CD8-positive, alpha-beta memory T cell (primary cell): Measurements from ENCODE around the gene LLCFC1. TPM values are rescaled to one million over a fixed set of nuclear protein-coding genes. Genes with fewer than 3 reads are reported as not detected.

Experiments
- CTCF ChIA-PET: fragments of 350-600 bp; sonication (Branson Sonifier 250); formaldehyde crosslinking; loops from one replicate; lab custom pipeline; 2021; ENCODE audit warnings: antibody characterized with exemption; lab: Charles Lee
- POLR2A ChIA-PET: fragments of 350-600 bp; sonication (Branson Sonifier 250); formaldehyde crosslinking; loops from one replicate; lab custom pipeline; 2021; ENCODE audit warnings: antibody characterized with exemption; lab: Charles Lee
- DNase-seq, 5 donors: peaks; one replicate each; pipeline versions ENCODE4 v3.0.0 to v3.0.0-alpha.2; 2020 to 2022; ENCODE audit warnings: mixed read lengths in 1 of 5
- H3K27ac ChIP-seq: one replicate; pipeline ENCODE4 v1.7.0; 2013; ENCODE audit warnings: low read depth, mild to moderate bottlenecking, low read length, moderate library complexity
- H3K27me3 ChIP-seq: 2 replicates; pipeline ENCODE4 v1.7.0; 2013; ENCODE audit warnings: low read length, mild to moderate bottlenecking; ENCODE audit not compliant: insufficient read depth, poor library complexity, severe bottlenecking
- H3K36me3 ChIP-seq: 2 replicates; pipeline ENCODE4 v1.7.0; 2013; ENCODE audit warnings: mild to moderate bottlenecking, low read length, moderate library complexity; ENCODE audit not compliant: insufficient read depth
- H3K4me1 ChIP-seq: 2 replicates; pipeline ENCODE4 v1.7.0; 2013; ENCODE audit warnings: mild to moderate bottlenecking, low read length, moderate library complexity; ENCODE audit not compliant: insufficient read depth
- H3K4me3 ChIP-seq: 2 replicates; pipeline ENCODE4 v1.7.0; 2013; ENCODE audit warnings: mild to moderate bottlenecking, low read length
- H3K9me3 ChIP-seq: 2 replicates; pipeline ENCODE4 v1.7.0; 2013; ENCODE audit warnings: mild to moderate bottlenecking, low read length
- H3K27ac Mint-ChIP-seq, 8 donors: one replicate each; pipeline ENCODE4 v1.8.0; 2020 to 2021; ENCODE audit warnings: mixed read lengths in 8 of 8, mild to moderate bottlenecking in 6 of 8, inconsistent platforms in 3 of 8, moderate library complexity in 3 of 8
- H3K27me3 Mint-ChIP-seq, 2 donors: one replicate each; pipeline ENCODE4 v1.8.0; 2020 to 2021; ENCODE audit warnings: mixed read lengths in 2 of 2, mild to moderate bottlenecking in 1 of 2, moderate library complexity in 1 of 2
- H3K36me3 Mint-ChIP-seq, 3 donors: one replicate each; pipeline ENCODE4 v1.8.0; 2020 to 2021; ENCODE audit warnings: mixed read lengths in 3 of 3, inconsistent platforms in 1 of 3, mild to moderate bottlenecking in 1 of 3
- H3K4me1 Mint-ChIP-seq, 3 donors: one replicate each; pipeline ENCODE4 v1.8.0; 2020 to 2021; ENCODE audit warnings: mixed read lengths in 3 of 3, inconsistent platforms in 1 of 3, mild to moderate bottlenecking in 1 of 3
- H3K4me3 Mint-ChIP-seq, 7 donors: one replicate each; pipeline ENCODE4 v1.8.0; 2020 to 2021; ENCODE audit warnings: mixed read lengths in 7 of 7, mild to moderate bottlenecking in 6 of 7, moderate library complexity in 4 of 7, inconsistent platforms in 2 of 7
- H3K9me3 Mint-ChIP-seq, 5 donors: one replicate each; pipeline ENCODE4 v1.8.0; 2020 to 2022; ENCODE audit warnings: mixed read lengths in 5 of 5, mild to moderate bottlenecking in 3 of 5, moderate library complexity in 2 of 5, inconsistent platforms in 1 of 5
- polyA plus RNA-seq: library from polyadenylated mRNA; unstranded; fragments of 300-500 nt; fragmentation: Illumina TruSeq; gene quantifications from one replicate; pipeline ENCODE4 v1.2.3, GENCODE V29; 2021
- total RNA-seq, 2 experiments: library from RNA; stranded (reverse); gene quantifications; one replicate each; pipeline ENCODE4 v1.2.3, GENCODE V29; 2021

LLCFC1 gene
- total and polyA plus RNA-seq, 3 experiments from 2014 or later: not detected

DNA sequence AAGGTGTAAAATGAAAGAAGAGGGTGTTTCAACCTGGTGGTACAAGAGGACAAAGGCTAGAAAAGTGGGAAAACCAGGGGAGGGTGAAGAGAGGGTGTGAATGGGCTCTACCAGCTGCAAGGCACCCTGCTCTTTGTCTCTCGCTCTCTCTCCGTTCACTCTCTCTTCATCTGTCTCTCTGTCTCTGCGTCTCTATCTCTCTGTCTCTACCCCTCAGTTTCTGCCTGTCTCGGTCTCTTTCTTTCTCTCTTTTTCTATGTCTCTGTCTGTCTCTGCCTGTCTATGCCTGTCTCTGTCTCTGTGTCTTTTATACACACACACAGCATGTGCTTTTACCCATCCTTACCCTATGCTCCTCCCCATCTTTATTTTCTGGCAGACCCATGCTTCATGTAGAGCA, 673 bp upstream of the LLCFC1 start:
- Histone ChIP-seq H3K4me1 (no peaks in the 10 kb centered on the region), H3K36me3 (no peaks in the 10 kb centered on the region), H3K27me3 (no peaks in the 10 kb centered on the region), H3K9me3 (no peaks in the 10 kb centered on the region), H3K4me3 (no peak overlapping the region), H3K27ac (no peak overlapping the region)
- no peaks in the 10 kb centered on the region for H3K4me1 Mint-ChIP-seq
- CTCF ChIA-PET: no interaction called here
- no peaks in the 10 kb centered on the region for H3K9me3 Mint-ChIP-seq
- POLR2A ChIA-PET: no interaction called here
- no peaks in the 10 kb centered on the region for H3K36me3 Mint-ChIP-seq
- H3K27ac Mint-ChIP-seq: peak overlapping the region in 1 of 8 donors; percentile 10
- H3K4me3 Mint-ChIP-seq: no peak overlapping the region
- peaks cover 19 to 20% of the 10 kb centered on the region in 2 donors for H3K27me3 Mint-ChIP-seq
- no peak for DNase-seq

DNA sequence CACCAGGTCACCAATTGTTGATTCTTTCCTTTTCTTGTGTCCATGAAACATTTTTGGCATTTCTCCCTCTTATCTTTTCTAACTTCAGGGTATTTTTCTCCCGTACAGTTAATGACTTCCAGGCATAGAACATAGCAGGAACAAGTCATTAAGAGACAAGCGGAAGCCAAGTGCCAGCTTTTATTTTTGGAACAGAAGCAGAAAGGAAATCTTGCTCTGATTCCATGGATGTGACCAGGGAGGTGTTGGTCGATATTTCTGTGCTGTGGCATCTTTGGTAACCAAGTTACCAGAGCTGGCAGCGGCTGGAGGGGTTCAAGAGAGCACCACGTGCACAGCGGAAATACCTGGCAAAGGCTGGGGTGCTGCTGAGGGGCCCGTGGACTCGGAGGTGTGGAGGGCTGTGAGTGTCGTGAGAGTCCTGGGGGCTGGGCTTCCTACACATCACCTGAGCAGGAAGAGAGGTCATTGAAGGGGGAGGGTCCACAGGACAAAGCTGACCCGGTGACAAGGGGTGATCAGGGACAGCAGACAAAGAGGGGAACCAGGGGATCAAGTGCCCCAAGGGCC, 1.8 kb downstream of the LLCFC1 start:
- Mint-ChIP-seq H3K9me3 (no peaks in the 10 kb centered on the region), H3K4me1 (no peaks in the 10 kb centered on the region), H3K27me3 (peaks cover 11 to 29% of the 10 kb centered on the region in 2 donors), H3K27ac (peak overlapping the region in 1 of 8 donors; percentile 49), H3K36me3 (no peaks in the 10 kb centered on the region), H3K4me3 (no peak overlapping the region)
- Histone ChIP-seq H3K27ac (no peak overlapping the region), H3K9me3 (no peaks in the 10 kb centered on the region), H3K36me3 (no peaks in the 10 kb centered on the region), H3K4me1 (no peaks in the 10 kb centered on the region), H3K27me3 (no peaks in the 10 kb centered on the region), H3K4me3 (no peak overlapping the region)
- DNase-seq: no peak
- POLR2A ChIA-PET: no interaction called here
- CTCF ChIA-PET: no interaction called here

DNA sequence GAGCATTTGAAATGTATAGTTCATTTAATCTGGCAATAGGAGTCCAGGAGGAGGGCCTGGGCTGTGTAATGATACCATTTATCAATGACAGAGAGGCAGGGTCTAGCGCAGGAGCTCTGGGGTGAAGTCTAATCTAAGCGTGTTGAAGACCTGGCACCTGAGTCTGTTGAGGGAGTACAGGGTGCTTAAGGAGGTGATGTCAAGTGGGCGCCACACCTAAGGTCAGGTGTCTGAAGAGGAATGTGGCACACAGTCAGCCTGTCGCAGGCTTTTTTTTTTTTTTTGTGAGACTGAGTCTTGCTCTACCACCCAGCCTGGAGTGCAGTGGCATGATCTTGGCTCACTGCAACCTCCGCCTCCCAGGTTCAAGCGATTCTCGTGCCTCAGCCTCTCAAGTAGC, 2.3 kb downstream of the LLCFC1 start:
- H3K27ac ChIP-seq: no peak overlapping the region
- Mint-ChIP-seq H3K9me3 (no peaks in the 10 kb centered on the region), H3K27ac (peak overlapping the region in 1 of 8 donors; percentile 25), H3K4me3 (no peak overlapping the region), H3K36me3 (no peaks in the 10 kb centered on the region), H3K4me1 (no peaks in the 10 kb centered on the region), H3K27me3 (peaks cover 11 to 27% of the 10 kb centered on the region in 2 donors)
- no peaks in the 10 kb centered on the region for H3K27me3 ChIP-seq
- no peak overlapping the region for H3K4me3 ChIP-seq
- no peaks in the 10 kb centered on the region for H3K9me3 ChIP-seq
- ChIA-PET CTCF (no interaction called here), POLR2A (no interaction called here)
- no peaks in the 10 kb centered on the region for H3K36me3 ChIP-seq
- DNase-seq: no peak
- H3K4me1 ChIP-seq: no peaks in the 10 kb centered on the region

DNA sequence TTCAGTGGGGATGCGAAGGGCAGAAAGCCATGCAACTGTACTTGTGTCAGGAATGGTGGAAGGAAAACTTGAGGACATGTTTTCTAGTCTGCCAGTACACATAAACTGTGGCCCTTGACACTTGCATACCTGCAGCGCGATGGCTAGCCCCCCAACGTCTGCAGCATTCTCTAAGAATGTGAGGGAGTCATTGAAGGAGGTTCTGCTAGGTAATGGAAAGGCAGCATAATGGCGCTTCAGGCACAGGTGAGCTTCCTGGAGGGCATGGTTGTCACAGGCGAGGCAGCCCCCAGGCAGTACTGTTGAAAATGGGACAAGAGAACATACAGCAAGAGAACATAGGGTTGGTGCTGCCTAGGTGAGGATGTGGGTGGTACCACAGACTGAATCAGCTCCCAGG, 3.5 kb downstream of the LLCFC1 start:
- ChIA-PET CTCF (no interaction called here), POLR2A (no interaction called here)
- no peaks in the 10 kb centered on the region for H3K4me1 ChIP-seq
- no peak overlapping the region for H3K4me3 ChIP-seq
- Mint-ChIP-seq H3K4me3 (no peak overlapping the region), H3K36me3 (no peaks in the 10 kb centered on the region), H3K4me1 (no peaks in the 10 kb centered on the region), H3K27ac (no peak overlapping the region), H3K9me3 (no peaks in the 10 kb centered on the region), H3K27me3 (peaks cover 10 to 32% of the 10 kb centered on the region in 2 donors)
- no peaks in the 10 kb centered on the region for H3K9me3 ChIP-seq
- H3K27ac ChIP-seq: no peak overlapping the region
- DNase-seq: no peak
- H3K36me3 ChIP-seq: no peaks in the 10 kb centered on the region
- H3K27me3 ChIP-seq: no peaks in the 10 kb centered on the region

DNA sequence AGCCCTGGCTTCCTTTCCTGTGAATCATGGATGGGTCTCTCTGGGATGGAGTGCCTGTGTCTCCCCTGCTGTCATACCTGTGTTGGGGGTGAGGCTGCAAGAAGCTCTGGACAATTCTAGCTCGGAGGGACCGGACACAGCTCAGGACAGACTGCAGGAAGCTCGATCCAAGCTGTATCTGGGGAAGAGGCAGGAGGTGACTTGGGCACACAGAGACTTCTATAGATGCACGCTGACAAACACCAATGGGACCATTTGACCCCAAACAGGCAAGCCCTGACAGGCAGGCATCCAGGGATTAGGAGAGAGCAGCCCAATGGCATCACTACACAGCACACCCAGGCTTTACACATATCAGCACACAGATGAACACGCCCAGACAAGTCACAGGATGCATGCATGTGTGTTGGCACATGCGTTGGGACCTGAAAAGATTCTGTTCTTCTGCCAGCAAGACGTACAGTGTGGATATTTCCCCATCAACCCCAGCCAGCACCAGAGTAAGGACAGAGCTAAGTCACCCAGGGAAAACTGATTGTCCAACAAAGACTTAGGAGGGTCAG, 4.5 kb downstream of the LLCFC1 start:
- no peak overlapping the region for H3K27ac ChIP-seq
- no peaks in the 10 kb centered on the region for H3K9me3 ChIP-seq
- ChIA-PET POLR2A (no interaction called here), CTCF (no interaction called here)
- Mint-ChIP-seq H3K4me1 (no peaks in the 10 kb centered on the region), H3K27me3 (peaks cover 8 to 41% of the 10 kb centered on the region in 2 donors), H3K4me3 (no peak overlapping the region), H3K27ac (no peak overlapping the region), H3K9me3 (no peaks in the 10 kb centered on the region), H3K36me3 (no peaks in the 10 kb centered on the region)
- H3K27me3 ChIP-seq: no peaks in the 10 kb centered on the region
- no peak for DNase-seq
- H3K4me1 ChIP-seq: no peaks in the 10 kb centered on the region
- H3K36me3 ChIP-seq: no peaks in the 10 kb centered on the region
- no peak overlapping the region for H3K4me3 ChIP-seq

DNA sequence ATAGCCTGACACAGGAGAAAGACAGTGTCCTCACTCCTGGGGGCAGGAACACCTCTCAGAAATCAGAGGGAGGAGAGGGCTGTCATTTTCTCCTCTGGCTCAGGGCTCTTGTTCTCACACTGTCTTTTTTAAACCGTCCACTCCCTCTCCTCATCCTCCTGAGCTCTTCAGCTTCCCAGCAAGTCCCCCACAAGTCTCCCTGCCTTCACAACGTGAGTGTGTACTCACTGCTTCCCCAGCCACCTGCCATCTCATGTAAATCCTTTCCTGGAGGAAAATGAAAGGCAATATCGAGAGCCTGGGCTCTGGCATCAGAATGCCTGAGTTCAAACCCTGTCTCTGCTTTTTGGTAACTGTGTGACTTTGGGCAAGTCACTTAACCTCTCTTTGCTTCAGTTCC, 5.7 kb downstream of the LLCFC1 start:
- H3K4me3 ChIP-seq: no peak overlapping the region
- no peak overlapping the region for H3K27ac ChIP-seq
- Mint-ChIP-seq H3K27ac (no peak overlapping the region), H3K36me3 (no peaks in the 10 kb centered on the region), H3K4me1 (no peaks in the 10 kb centered on the region), H3K27me3 (peaks cover 7 to 50% of the 10 kb centered on the region in 2 donors), H3K9me3 (no peaks in the 10 kb centered on the region), H3K4me3 (no peak overlapping the region)
- DNase-seq: no peak
- no peaks in the 10 kb centered on the region for H3K9me3 ChIP-seq
- H3K27me3 ChIP-seq: no peaks in the 10 kb centered on the region
- no peaks in the 10 kb centered on the region for H3K36me3 ChIP-seq
- POLR2A ChIA-PET: no interaction called here
- CTCF ChIA-PET: no interaction called here
- no peaks in the 10 kb centered on the region for H3K4me1 ChIP-seq

DNA sequence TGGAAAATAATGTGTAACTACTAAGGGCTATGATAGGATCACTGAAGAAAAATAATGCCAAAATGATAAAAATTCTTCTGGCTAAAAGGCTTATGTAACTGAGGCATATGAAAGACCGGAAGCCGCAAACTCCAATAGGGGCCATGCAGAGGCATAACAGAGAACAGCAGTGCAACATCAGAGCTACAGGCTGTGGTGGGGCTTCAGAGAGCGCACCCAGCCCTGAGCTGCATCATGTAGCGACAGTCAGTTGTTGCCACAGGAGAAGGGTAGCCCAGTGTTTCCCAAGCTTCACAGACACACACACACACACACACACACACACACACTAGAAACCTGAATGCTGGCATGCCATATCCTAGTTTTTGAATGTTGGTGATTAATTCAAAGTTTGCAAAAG, 9.3 kb downstream of the LLCFC1 start:
- no peak for DNase-seq
- H3K4me1 Mint-ChIP-seq: no peaks in the 10 kb centered on the region

DNA sequence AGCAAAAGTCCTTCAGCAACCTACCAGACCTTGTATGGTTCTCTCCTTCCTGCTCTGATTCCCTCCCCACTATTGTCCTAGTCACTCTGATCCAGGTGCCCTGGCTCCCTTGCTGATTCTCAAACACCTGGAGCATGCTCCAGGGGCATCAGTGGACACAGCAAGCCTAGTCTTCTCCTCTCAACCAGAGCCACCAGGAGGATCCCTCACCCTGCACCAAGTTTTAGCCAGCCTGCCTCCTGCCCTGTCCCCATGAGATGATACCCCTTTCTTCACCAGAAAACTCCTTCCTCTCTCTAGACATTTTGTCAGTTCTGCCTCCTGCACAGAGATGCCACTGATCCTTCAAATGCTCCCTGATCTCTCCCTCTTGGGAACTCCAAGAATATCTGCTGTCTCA, 11.0 kb downstream of the LLCFC1 start:
- no peak overlapping the region for H3K27ac Mint-ChIP-seq
- peaks cover 0 to 11% (median 8%) of the 10 kb centered on the region in 5 donors for H3K9me3 Mint-ChIP-seq
- ChIA-PET CTCF (no interaction called here), POLR2A (no interaction called here)
- peaks cover 4% of the 10 kb centered on the region for H3K9me3 ChIP-seq
- no peak overlapping the region for H3K4me3 ChIP-seq
- H3K4me3 Mint-ChIP-seq: no peak overlapping the region
- H3K27ac ChIP-seq: no peak overlapping the region
- H3K36me3 Mint-ChIP-seq: no peaks in the 10 kb centered on the region
- H3K36me3 ChIP-seq: no peaks in the 10 kb centered on the region
- no peak for DNase-seq
- H3K4me1 ChIP-seq: no peaks in the 10 kb centered on the region
- no peaks in the 10 kb centered on the region for H3K4me1 Mint-ChIP-seq
- H3K27me3 Mint-ChIP-seq: peaks cover 5 to 42% of the 10 kb centered on the region in 2 donors
- no peaks in the 10 kb centered on the region for H3K27me3 ChIP-seq

More for the DNA sequence above, 9.3 kb downstream of the LLCFC1 start:
- ChIA-PET CTCF (no interaction called here), POLR2A (no interaction called here)
- H3K9me3 Mint-ChIP-seq: peaks cover 0 to 2% (median 0%) of the 10 kb centered on the region in 5 donors
- Histone ChIP-seq H3K27ac (no peak overlapping the region), H3K9me3 (no peaks in the 10 kb centered on the region), H3K36me3 (no peaks in the 10 kb centered on the region), H3K27me3 (no peaks in the 10 kb centered on the region), H3K4me3 (no peak overlapping the region), H3K4me1 (no peaks in the 10 kb centered on the region)
- H3K4me3 Mint-ChIP-seq: no peak overlapping the region
- H3K36me3 Mint-ChIP-seq: no peaks in the 10 kb centered on the region
- H3K27me3 Mint-ChIP-seq: peaks cover 5 to 56% of the 10 kb centered on the region in 2 donors
- no peak overlapping the region for H3K27ac Mint-ChIP-seq
